K562 (cell line): ENCODE measurements around the gene CMIP. TPM values are rescaled to one million over a fixed set of nuclear protein-coding genes. Genes with fewer than 3 reads are reported as not detected.

Experiments used
- AFF4 ChIP-seq: sonication (generic); formaldehyde crosslinking; IDR thresholded peaks from 2 replicates; pipeline ENCODE4 v1.8.0; 2023; ENCODE audit warnings: mild to moderate bottlenecking, missing genetic modification reagents
- C11orf30 ChIP-seq: fragments of 450-650 bp; IDR thresholded peaks from 2 replicates; pipeline ENCODE4 v1.6.1; 2016; ENCODE audit warnings: low read depth, mild to moderate bottlenecking
- DPF2 ChIP-seq: fragments of 450-650 bp; IDR thresholded peaks from 2 replicates; pipeline ENCODE4 v1.6.1; 2016
- ELF1 ChIP-seq: fragments of 200-800 bp; sonication (Bioruptor generic); IDR thresholded peaks from 2 replicates; pipeline ENCODE4 v1.6.1; 2016; ENCODE audit warnings: missing genetic modification characterization, missing compliant biosample characterization
- GATAD2A ChIP-seq: fragments of 450-650 bp; IDR thresholded peaks from 2 replicates; pipeline ENCODE4 v1.6.1; 2017
- HDAC2 ChIP-seq: fragments of 450-650 bp; IDR thresholded peaks from 2 replicates; pipeline ENCODE4 v1.6.1; 2016; ENCODE audit warnings: mild to moderate bottlenecking
- MYNN ChIP-seq, 2 experiments: sonication (generic); formaldehyde crosslinking in 1 of 2; IDR thresholded peaks; 2 replicates each; pipeline versions ENCODE4 v1.5.0 to v1.6.1; 2016 to 2020; ENCODE audit warnings: antibody characterized with exemption in 1 of 2, missing genetic modification reagents in 1 of 2
- NCOA1 ChIP-seq: fragments of 450-650 bp; IDR thresholded peaks from 2 replicates; pipeline ENCODE4 v1.6.1; 2016; ENCODE audit warnings: low read depth
- NCOA4 ChIP-seq: fragments of 450-650 bp; IDR thresholded peaks from 2 replicates; pipeline ENCODE4 v1.6.1; 2018; ENCODE audit warnings: mild to moderate bottlenecking; ENCODE audit not compliant: partially characterized antibody
- PTBP1 ChIP-seq: fragments of 200-400 bp; formaldehyde crosslinking; IDR thresholded peaks from 2 replicates; pipeline ENCODE4 v1.6.1; 2017; ENCODE audit warnings: low read depth, low read length
- TSHZ1 ChIP-seq: fragments of 250-450 bp; sonication (Bioruptor Pico); IDR thresholded peaks from 2 replicates; pipeline ENCODE4 v1.4.0; 2020; ENCODE audit warnings: mild to moderate bottlenecking, moderate library complexity
- ZBTB9 ChIP-seq: fragments of 450-650 bp; formaldehyde crosslinking; IDR thresholded peaks from 2 replicates; pipeline ENCODE4 v1.4.0; 2020; ENCODE audit warnings: mild to moderate bottlenecking, moderate library complexity
- ZEB2 ChIP-seq: fragments of 450-650 bp; IDR thresholded peaks from 2 replicates; pipeline ENCODE4 v1.6.1; 2016
- ZNF174 ChIP-seq: fragments of 250-450 bp; sonication (Bioruptor Pico); IDR thresholded peaks from 2 replicates; pipeline ENCODE4 v1.4.0; 2020; ENCODE audit warnings: mild to moderate bottlenecking
- ZNF699 ChIP-seq: fragments of 250-450 bp; sonication (Bioruptor Pico); IDR thresholded peaks from 2 replicates; pipeline ENCODE4 v1.8.0; 2021; ENCODE audit warnings: mild to moderate bottlenecking, moderate library complexity; ENCODE audit not compliant: insufficient replicate concordance
- polyA plus RNA-seq, 8 experiments: library from polyadenylated mRNA; depleted of rRNA in 4 of 8; stranded (reverse) in 5 of 8; unstranded in 3 of 8; fragments of >200 nt; fragmentation: Nextera tagmentation in 2 of 8; fragmentation: Illumina TruSeq in 1 of 8; extraction: Ambion mirVana in 2 of 8; extraction: Trizol in 1 of 8; gene quantifications; 2 replicates each; pipeline versions ENCODE4 v1.2.1 to v1.2.3, GENCODE V29; 2011 to 2014; ENCODE audit warnings: inconsistent platforms in 1 of 8, missing spikeins in 1 of 8
- total RNA-seq, 7 experiments: library from RNA; depleted of rRNA in 6 of 7; stranded (reverse); fragments of >200 nt in 6 of 7; fragmentation: Illumina TruSeq in 2 of 7; extraction: Trizol in 2 of 7; gene quantifications; 2 replicates each; pipeline versions ENCODE4 v1.2.1 to v1.2.3, GENCODE V29; 2011 to 2021; ENCODE audit warnings: low replicate concordance in 1 of 7

CMIP gene
- total and polyA plus RNA-seq, 9 of the 15 experiments (the other 6 are each of a cell fraction or from before 2014, with no cell fraction given), result 0.94 to 82.5 (median 10.3) TPM

GRCh38 chr16:81451753-81452680 lies 7.4 kb downstream of the CMIP start (continued):
- TF ChIP-seq TSHZ1 (no peak), ZNF699 (CRISPR knock-in tag) (no peak), HDAC2 (peak; percentile 81), NCOA4 (no peak), MYNN (IDR thresholded peaks at IDR 0.05) (peak; percentile 15; the same call in 1 of the 2 replicates), MYNN (CRISPR knock-in tag; IDR thresholded peaks at IDR 0.05) (no peak), PTBP1 (no peak), AFF4 (CRISPR knock-in tag) (no peak), GATAD2A (peak; percentile 76; the same call in 1 of the 2 replicates), ELF1 (0 out of 2 replicates have a peak, but pooled peaks have one; percentile 41), ZEB2 (peak; percentile 96), NCOA1 (peak; percentile 62; the same call in 1 of the 2 replicates), DPF2 (peak; percentile 82), ZBTB9 (CRISPR knock-in tag) (0 out of 2 replicates have a peak, but pooled peaks have one; percentile 52), C11orf30 (0 out of 2 replicates have a peak, but pooled peaks have one; percentile 10), ZNF174 (CRISPR knock-in tag) (no peak)
